Chondrocyte (in vitro differentiated cells): Measurements from ENCODE around the gene MTMR2. TPM values are rescaled to one million over a fixed set of nuclear protein-coding genes. Genes with fewer than 3 reads are reported as not detected.

Experiments
- DNase-seq: peaks from one replicate; pipeline ENCODE4 v3.0.0; 2021; ENCODE audit warnings: mixed read lengths, low spot score
- H3K27ac Mint-ChIP-seq: one replicate; pipeline ENCODE4 v1.8.0; 2021; ENCODE audit warnings: mild to moderate bottlenecking, moderate library complexity, mixed read lengths; ENCODE audit not compliant: unreplicated experiment
- H3K27me3 Mint-ChIP-seq: 2 replicates; pipeline ENCODE4 v1.8.0; 2021; ENCODE audit warnings: low read depth, mixed read lengths
- H3K36me3 Mint-ChIP-seq: 2 replicates; pipeline ENCODE4 v1.8.0; 2021; ENCODE audit warnings: low read depth, mixed read lengths
- H3K4me1 Mint-ChIP-seq: 2 replicates; pipeline ENCODE4 v1.8.0; 2021; ENCODE audit warnings: low read depth, mild to moderate bottlenecking, mixed read lengths
- H3K4me3 Mint-ChIP-seq: one replicate; pipeline ENCODE4 v1.8.0; 2021; ENCODE audit warnings: mild to moderate bottlenecking, moderate library complexity, mixed read lengths; ENCODE audit not compliant: unreplicated experiment
- H3K9me3 Mint-ChIP-seq: 2 replicates; pipeline ENCODE4 v1.8.0; 2021; ENCODE audit warnings: low read depth, mixed read lengths
- CTCF ChIP-seq: fragments of 200-600 bp; sonication (generic); IDR thresholded peaks from 2 replicates; pipeline ENCODE4 v1.5.0; 2021; ENCODE audit warnings: antibody characterized with exemption, mild to moderate bottlenecking, moderate library complexity
- total RNA-seq: library from RNA; stranded (reverse); gene quantifications from 3 replicates; pipeline ENCODE4 v1.2.1, GENCODE V29; 2021

MTMR2 gene
- total RNA-seq, 1 donor from 2014 or later = 52.1 TPM

- Mint-ChIP-seq H3K27ac (no peak overlapping the region), H3K4me3 (no peak overlapping the region), H3K9me3 (no peaks in the 10 kb centered on the region), H3K36me3 (no peaks in the 10 kb centered on the region), H3K27me3 (no peaks in the 10 kb centered on the region), H3K4me1 (peaks cover 58% of the 10 kb centered on the region)
- no peak for TF ChIP-seq CTCF
- DNase-seq = no peak
Observed at GRCh38 chr11:95920460-95921105, 3.3 kb downstream of the MTMR2 start.

DNA sequence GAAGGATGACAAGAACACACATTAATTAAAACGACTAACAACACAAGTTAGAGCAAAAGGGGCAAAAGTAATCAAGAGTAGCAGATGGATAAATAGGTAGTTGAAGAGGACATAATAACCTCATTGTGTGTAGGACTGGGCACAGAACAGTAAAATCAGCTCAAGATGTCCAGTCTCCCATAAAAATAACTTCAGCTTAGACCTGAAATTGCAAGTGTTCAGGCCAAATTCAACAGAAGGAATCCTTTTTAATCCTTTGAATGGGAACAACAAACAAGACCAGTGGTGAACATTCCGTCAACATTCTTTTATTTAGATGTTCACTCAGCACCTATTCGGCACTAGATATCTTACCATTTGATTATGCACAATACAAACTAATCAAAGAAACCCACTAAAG, 4.4 kb downstream of the MTMR2 start:
- Mint-ChIP-seq H3K4me3 (no peak overlapping the region), H3K36me3 (no peaks in the 10 kb centered on the region)

GRCh38 chr11:95918720-95919119, 5.2 kb downstream of the MTMR2 start:
- H3K27me3 Mint-ChIP-seq = no peaks in the 10 kb centered on the region

More for the DNA sequence above, 4.4 kb downstream of the MTMR2 start:
- H3K9me3 Mint-ChIP-seq = no peaks in the 10 kb centered on the region
- no peaks in the 10 kb centered on the region for H3K27me3 Mint-ChIP-seq
- H3K27ac Mint-ChIP-seq = peak overlapping the region; percentile 34
- TF ChIP-seq CTCF = no peak
- DNase-seq = no peak
- peaks cover 56% of the 10 kb centered on the region for H3K4me1 Mint-ChIP-seq

DNA sequence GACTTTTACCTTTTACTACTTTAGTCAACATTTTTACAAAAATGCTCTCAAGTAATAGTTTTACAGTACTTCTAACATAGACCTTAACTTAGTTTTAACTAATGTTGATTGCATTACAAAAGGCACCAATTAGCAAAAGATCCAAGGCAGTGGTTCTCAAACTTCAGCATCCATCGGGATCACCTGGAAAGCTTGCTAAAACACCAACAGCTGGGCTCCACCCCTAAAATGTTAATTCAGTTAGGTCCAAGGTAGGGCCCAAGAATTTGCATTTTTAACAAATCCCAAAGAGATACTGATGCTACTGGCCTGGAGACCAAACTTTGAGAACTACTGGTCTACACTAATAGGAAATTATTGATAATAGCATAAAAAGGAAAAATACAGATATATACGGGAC, 5.9 kb downstream of the MTMR2 start:
- TF ChIP-seq CTCF = no peak

More at GRCh38 chr11:95918720-95919119, 5.2 kb downstream of the MTMR2 start:
- H3K27ac Mint-ChIP-seq = no peak overlapping the region
- H3K9me3 Mint-ChIP-seq = no peaks in the 10 kb centered on the region
- H3K4me1 Mint-ChIP-seq = peaks cover 58% of the 10 kb centered on the region
- no peak for DNase-seq
- TF ChIP-seq CTCF = no peak
- H3K36me3 Mint-ChIP-seq = no peaks in the 10 kb centered on the region
- no peak overlapping the region for H3K4me3 Mint-ChIP-seq

DNA sequence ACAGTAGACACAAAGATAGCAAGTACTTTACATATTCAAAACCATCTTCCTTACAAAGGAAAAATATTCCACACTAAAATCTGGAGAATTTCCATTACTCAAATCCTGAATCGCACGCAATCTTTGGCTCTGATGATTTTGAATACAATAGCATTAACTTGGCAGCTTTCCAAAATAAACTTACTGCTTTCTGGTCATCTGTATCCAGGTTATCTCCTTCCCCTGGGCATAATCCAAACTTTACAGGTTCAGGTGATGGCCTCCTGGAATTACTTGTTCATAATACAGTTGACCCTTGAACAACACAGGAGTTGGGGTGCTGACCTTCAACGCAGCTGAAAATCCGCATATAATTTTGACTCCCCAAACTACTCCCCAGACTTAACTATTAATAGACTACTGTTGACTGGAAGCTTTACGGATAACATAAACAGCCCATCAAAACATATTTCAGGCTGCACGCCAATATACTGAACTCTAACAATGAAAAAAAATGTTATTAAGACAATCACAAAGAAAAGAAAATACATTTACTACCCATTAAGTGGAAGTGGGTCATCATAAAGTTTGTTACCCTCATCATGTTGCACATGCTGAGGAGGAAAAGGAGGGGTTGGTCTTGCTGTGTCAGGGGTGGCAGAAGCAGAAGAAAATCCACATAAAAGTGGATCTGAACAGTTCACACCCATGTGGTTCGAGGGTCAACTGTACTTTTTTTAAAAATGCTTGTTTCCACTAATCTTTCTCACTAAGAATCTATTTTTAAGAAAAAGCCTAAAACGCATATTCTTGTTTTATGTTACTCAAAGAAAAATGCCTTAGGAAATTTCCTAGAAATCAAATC, 6.5 kb downstream of the MTMR2 start:
- Mint-ChIP-seq H3K9me3 (no peaks in the 10 kb centered on the region), H3K36me3 (no peaks in the 10 kb centered on the region), H3K27ac (no peak overlapping the region), H3K4me3 (no peak overlapping the region), H3K27me3 (no peaks in the 10 kb centered on the region), H3K4me1 (peaks cover 62% of the 10 kb centered on the region)
- DNase-seq = no peak
- TF ChIP-seq CTCF = no peak

More for the DNA sequence above, 5.9 kb downstream of the MTMR2 start:
- DNase-seq = no peak
- H3K4me1 Mint-ChIP-seq = peaks cover 62% of the 10 kb centered on the region
- no peak overlapping the region for H3K27ac Mint-ChIP-seq
- H3K9me3 Mint-ChIP-seq = no peaks in the 10 kb centered on the region
- no peaks in the 10 kb centered on the region for H3K27me3 Mint-ChIP-seq
- H3K4me3 Mint-ChIP-seq = no peak overlapping the region
- no peaks in the 10 kb centered on the region for H3K36me3 Mint-ChIP-seq
